Neutrophil (primary cell): ENCODE data around the gene ARF1.
A peak's percentile ranks its signal among the peaks of the same experiment; 100 is the strongest.

Experiments
- H3K27ac ChIP-seq: fragments of 200-600 bp; sonication (generic); 2 replicates; pipeline ENCODE4 v1.5.1; 2016; ENCODE audit warnings: mild to moderate bottlenecking, moderate library complexity
- H3K27me3 ChIP-seq: fragments of 200-600 bp; sonication (generic); 2 replicates; pipeline ENCODE4 v1.6.0; 2016; ENCODE audit warnings: mild to moderate bottlenecking
- H3K36me3 ChIP-seq: fragments of 200-600 bp; sonication (generic); 2 replicates; pipeline ENCODE4 v1.5.1; 2017
- H3K4me1 ChIP-seq, 2 experiments: fragments of 200-600 bp in 1 of 2; sonication (generic) in 1 of 2; 1 replicate in 1 of 2; 2 replicates in 1 of 2; pipeline versions ENCODE4 v1.5.1 to v1.6.1; 2013 to 2016; ENCODE audit warnings: low read depth in 1 of 2, low read length in 1 of 2, mild to moderate bottlenecking in 1 of 2, moderate library complexity in 1 of 2; ENCODE audit not compliant: control insufficient read depth in 1 of 2, insufficient read depth in 1 of 2
- H3K4me3 ChIP-seq, 2 experiments: fragments of 200-600 bp in 1 of 2; sonication (generic) in 1 of 2; 1 replicate in 1 of 2; 2 replicates in 1 of 2; pipeline ENCODE4 v1.5.1; 2013 to 2016; ENCODE audit warnings: low read depth in 1 of 2, low read length in 1 of 2, mild to moderate bottlenecking in 1 of 2, moderate library complexity in 1 of 2
- H3K9me3 ChIP-seq: fragments of 200-600 bp; sonication (generic); 2 replicates; pipeline ENCODE4 v1.5.1; 2016
- TF ChIP-seq, protein P1 (sequence below): fragments of 200-600 bp; sonication (generic); IDR thresholded peaks from 2 replicates; pipeline ENCODE4 v1.5.1; 2016; ENCODE audit warnings: antibody characterized with exemption

The ARF1 gene

DNA sequence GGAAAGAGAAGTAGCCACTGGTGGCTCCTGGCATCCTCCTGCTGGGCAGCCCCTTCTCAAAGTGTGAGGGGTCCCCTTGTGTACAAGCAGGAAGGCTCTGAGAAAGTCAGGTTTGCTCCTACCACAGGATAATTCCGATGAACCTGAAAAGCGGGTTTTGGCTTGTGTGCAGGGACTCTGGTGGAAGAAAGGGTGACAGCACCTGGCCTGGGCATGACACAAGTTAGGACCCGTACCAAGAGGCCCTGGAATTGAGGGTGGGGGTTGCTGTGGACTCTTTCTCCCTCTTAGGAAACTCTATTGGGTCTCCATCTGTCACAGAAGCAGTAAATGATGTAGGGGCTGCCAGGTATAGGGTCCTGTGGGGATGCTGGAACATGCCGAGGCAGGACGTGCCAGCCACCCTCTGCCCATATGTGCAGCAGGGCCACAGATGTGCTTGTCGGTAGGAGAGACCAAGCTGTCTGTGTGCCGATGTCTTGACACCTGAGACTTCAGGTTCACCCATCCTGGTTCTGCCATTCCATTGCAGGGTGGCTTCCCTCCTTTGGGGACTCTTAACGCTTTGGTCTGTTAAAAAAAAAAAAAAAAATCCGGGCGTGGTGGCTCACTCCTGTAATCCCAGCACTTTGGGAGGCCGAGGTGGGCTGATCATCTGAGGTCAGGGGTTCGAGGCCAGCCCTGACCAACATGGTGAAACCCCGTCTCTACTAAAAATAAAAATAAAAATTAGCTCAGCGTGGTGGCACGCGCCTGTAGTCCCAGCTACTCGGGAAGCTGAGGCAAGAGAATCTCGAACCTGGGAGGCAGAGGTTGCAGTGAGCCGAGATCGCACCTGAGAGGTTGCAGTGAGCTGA, 10.8 kb downstream of the ARF1 start:
- peak overlapping the region; percentile 88 for H3K27ac ChIP-seq
- peaks cover 26% of the 10 kb centered on the region for H3K36me3 ChIP-seq

DNA sequence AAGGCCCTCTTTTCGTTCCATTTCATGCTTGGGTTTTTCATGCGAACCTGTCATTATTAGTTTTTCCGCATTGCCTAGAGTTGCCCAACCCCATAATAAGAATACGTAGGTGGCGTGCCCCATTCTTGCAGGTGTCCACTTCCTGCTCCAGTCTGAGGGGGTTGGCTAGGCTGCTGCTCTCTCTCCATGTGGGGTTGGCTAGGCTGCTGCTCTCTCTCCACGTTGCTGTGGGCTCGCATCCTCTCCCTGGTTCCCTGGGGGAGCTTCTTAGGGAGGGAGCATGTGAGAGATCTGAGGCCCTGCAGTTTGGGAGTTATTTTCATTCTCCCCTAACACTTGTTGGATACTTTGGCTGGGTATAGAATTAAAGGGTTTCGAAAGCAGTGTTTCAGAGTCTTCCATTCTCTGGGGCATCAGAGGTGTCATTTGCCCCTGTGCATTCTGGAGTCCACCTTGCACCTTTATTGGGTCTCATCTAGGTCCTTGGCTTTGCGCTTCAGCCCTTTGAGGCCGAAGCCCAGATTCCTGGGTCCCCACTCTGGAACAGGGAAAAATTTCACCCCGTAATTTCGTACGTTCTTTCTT, 12.0 kb downstream of the ARF1 start:
- H3K4me3 ChIP-seq, result no peak overlapping the region
- H3K9me3 ChIP-seq, result no peaks in the 10 kb centered on the region
- no peaks in the 10 kb centered on the region for H3K27me3 ChIP-seq
- TF ChIP-seq, protein P1, sequence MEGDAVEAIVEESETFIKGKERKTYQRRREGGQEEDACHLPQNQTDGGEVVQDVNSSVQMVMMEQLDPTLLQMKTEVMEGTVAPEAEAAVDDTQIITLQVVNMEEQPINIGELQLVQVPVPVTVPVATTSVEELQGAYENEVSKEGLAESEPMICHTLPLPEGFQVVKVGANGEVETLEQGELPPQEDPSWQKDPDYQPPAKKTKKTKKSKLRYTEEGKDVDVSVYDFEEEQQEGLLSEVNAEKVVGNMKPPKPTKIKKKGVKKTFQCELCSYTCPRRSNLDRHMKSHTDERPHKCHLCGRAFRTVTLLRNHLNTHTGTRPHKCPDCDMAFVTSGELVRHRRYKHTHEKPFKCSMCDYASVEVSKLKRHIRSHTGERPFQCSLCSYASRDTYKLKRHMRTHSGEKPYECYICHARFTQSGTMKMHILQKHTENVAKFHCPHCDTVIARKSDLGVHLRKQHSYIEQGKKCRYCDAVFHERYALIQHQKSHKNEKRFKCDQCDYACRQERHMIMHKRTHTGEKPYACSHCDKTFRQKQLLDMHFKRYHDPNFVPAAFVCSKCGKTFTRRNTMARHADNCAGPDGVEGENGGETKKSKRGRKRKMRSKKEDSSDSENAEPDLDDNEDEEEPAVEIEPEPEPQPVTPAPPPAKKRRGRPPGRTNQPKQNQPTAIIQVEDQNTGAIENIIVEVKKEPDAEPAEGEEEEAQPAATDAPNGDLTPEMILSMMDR, result no peak
- peaks cover 39% of the 10 kb centered on the region for H3K36me3 ChIP-seq
- H3K27ac ChIP-seq, result no peak overlapping the region
- H3K4me1 ChIP-seq, result peaks cover 37% of the 10 kb centered on the region in 2 experiments

More for the DNA sequence above, 10.8 kb downstream of the ARF1 start:
- Histone ChIP-seq H3K9me3 (no peaks in the 10 kb centered on the region), H3K4me3 (no peak overlapping the region), H3K27me3 (no peaks in the 10 kb centered on the region), H3K4me1 (peaks cover 49 to 50% of the 10 kb centered on the region in 2 experiments)
- TF ChIP-seq, protein P1, result no peak

DNA sequence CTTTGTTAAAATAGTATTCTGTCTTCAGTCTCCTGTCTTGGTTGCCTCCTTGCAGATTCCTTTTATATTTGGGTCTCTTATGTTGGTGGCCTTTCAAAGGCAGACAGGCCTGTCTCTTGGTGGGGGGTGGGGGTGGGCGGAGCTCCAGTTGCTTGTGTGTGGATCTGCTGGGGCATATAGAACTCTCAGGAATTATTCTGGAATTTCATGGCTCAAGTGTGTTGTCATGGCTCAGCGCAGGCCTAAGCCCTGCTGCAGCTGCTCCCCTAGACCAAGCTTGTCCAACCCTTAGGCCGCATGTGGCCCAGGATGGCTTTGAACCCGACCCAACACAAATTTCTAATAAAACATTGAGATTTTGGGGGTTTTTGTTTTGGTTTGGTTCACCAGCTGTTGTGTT, 12.7 kb downstream of the ARF1 start:
- TF ChIP-seq, protein P1, result no peak
- peaks cover 31% of the 10 kb centered on the region in 2 experiments for H3K4me1 ChIP-seq
- H3K36me3 ChIP-seq, result peaks cover 45% of the 10 kb centered on the region
- H3K27ac ChIP-seq, result peak overlapping the region; percentile 11
- no peak overlapping the region for H3K4me3 ChIP-seq
- no peaks in the 10 kb centered on the region for H3K9me3 ChIP-seq
- no peaks in the 10 kb centered on the region for H3K27me3 ChIP-seq

DNA sequence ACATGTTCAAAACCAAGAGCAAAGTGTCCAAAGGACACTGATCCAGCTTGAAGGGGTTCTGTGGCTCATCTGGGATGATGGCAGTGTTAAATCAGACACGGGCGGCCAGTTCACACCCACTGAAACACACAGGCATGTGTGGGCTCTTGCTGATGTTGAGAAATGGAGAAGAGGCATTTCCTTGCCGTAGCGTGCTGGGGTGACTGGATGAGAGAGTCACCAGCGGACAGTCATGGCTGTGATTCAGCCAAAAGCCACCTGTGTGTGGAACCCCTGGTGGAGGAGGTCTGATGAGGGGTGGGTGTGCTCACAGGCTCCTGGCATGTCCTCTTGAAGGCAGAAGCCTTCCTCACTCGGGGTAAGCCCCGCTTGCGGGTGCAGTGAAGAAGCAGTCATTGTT, 13.4 kb downstream of the ARF1 start:
- Histone ChIP-seq H3K27me3 (no peaks in the 10 kb centered on the region), H3K27ac (peak overlapping the region; percentile 11), H3K4me3 (no peak overlapping the region), H3K9me3 (no peaks in the 10 kb centered on the region), H3K36me3 (peaks cover 47% of the 10 kb centered on the region), H3K4me1 (peaks cover 27% of the 10 kb centered on the region in 2 experiments)
- TF ChIP-seq, protein P1, result no peak

DNA sequence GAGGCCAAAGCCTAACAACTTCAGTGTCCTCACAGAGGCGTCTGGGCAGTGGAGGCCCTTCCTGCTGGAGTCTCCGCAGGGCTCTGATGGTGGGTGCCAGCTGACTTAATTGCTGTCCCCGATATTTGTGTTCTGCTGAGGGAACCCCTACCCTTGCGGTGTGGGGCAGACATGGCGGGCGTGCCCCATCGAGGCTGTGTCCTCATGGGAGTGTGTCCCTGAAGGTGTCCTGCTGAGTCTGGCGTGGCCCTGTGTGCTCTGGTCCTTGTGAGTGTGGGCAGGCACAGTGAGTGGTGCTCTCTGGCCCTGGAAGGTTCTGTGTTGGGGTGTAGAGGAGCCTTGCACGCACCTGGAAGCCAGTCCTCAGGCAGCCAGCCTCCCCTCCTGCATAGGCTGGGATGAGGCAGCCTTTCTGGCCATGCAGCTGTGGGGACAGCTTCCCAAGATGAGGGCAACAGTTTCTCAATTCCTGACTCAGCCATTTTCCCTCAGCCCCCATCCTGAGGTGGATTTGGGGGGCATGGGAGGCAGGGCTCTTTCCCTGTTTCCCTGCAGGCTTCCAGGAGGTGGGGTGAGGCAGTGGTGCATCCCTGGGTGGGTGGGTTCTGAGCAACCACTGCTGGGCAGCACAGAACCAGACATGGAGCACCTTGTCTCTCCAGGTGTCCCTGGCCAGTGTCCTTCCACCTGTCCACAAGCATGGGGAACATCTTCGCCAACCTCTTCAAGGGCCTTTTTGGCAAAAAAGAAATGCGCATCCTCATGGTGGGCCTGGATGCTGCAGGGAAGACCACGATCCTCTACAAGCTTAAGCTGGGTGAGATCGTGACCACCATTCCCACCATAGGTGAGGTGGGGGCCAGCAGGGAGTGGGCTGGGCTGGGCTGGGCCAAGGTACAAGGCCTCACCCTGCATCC, 14.2 kb downstream of the ARF1 start:
- Histone ChIP-seq H3K4me3 (no peak overlapping the region), H3K36me3 (peaks cover 47% of the 10 kb centered on the region), H3K27me3 (no peaks in the 10 kb centered on the region), H3K4me1 (peaks cover 27% of the 10 kb centered on the region in 2 experiments), H3K27ac (peak overlapping the region; percentile 33), H3K9me3 (no peaks in the 10 kb centered on the region)
- TF ChIP-seq, protein P1, result no peak
